ENCODE measurements around the gene CLCN4.

Gene CLCN4

DNA sequence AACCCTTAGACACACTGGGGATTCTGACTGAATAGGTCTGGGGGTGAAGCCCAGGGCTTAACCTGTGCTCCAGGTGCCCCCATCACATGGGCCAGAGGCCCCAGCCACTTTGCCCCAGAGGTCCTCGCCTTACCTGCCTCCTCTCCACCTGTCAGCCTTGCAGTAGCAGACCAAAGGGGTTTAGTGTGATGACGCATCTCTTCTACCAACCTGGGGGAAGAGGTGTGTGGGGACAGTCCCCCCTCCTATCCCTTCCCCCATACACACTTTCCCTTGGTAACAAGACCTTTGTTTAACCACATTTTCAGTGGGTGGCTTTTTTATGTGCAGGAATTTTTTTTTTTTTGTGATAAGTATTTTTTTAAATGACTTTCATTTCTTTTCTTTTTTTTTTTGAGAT, 6.3 kb downstream of the CLCN4 start:
- no peak overlapping the region for H3K4me3 ChIP-seq (ENCODE audit: low read depth, low read length)
- no peak for DNase-seq (ENCODE audit: low read depth)
- TF ChIP-seq, protein P1, sequence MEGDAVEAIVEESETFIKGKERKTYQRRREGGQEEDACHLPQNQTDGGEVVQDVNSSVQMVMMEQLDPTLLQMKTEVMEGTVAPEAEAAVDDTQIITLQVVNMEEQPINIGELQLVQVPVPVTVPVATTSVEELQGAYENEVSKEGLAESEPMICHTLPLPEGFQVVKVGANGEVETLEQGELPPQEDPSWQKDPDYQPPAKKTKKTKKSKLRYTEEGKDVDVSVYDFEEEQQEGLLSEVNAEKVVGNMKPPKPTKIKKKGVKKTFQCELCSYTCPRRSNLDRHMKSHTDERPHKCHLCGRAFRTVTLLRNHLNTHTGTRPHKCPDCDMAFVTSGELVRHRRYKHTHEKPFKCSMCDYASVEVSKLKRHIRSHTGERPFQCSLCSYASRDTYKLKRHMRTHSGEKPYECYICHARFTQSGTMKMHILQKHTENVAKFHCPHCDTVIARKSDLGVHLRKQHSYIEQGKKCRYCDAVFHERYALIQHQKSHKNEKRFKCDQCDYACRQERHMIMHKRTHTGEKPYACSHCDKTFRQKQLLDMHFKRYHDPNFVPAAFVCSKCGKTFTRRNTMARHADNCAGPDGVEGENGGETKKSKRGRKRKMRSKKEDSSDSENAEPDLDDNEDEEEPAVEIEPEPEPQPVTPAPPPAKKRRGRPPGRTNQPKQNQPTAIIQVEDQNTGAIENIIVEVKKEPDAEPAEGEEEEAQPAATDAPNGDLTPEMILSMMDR (conservative IDR thresholded peaks at IDR 0.05; ENCODE audit: low read depth, low read length) = no peak

DNA sequence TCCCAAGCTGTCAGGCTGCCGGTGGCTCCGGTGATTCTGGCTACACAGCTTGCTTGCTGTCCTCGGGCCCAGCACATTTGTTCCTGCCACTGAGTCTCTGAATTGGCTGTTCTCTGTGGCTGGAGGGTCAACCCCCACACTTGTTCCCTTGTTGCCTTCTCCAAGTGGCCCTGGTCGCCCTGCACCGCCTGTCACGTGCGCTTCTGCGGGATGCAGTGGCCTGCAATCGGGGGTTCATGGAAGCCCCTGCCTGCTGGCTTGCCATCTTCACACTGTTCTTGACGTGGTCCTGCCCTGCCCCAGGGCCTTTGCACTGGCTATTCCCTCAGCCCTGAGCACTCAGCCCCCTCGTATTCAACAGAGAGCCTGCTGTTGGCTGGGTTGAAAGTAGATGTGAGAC, 8.1 kb downstream of the CLCN4 start:
- H3K4me3 ChIP-seq (ENCODE audit: low read depth, low read length) = no peak overlapping the region
- TF ChIP-seq, protein P1 (conservative IDR thresholded peaks at IDR 0.05; ENCODE audit: low read depth, low read length) = no peak
- no peak for DNase-seq (ENCODE audit: low read depth)

DNA sequence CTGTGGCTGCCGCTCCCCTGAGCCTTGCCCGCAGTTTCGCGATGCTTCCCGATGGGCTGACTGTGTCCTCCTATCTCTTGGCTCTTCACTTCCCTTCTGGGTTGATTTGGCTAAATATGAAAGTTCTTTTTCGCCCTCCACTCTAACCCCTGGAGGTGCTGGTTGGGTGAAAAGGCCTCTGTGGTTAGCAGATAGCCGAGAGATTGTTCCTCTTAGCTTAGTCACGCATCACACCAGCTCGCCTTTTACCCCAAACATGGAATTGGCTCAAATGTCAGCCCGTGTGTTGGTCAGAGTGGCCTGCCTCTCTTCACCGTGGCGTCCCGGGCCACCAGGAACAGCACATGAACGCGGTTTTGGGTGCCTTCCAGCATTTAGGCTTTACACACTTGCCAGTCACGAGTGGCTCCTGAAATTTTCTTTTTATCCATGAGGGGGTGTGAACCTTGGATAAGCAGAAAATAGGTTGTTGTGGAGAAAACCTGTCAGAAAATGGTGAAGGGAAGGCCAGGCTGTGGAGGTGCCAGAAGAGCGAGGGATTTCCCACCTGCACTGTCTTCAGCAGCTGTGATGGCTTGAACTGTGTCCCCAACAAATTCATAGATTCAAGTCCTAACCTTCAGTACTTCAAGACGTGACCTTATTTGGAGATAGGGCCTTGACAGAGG, 8.9 kb downstream of the CLCN4 start:
- TF ChIP-seq, protein P1 (conservative IDR thresholded peaks at IDR 0.05; ENCODE audit: low read depth, low read length) = no peak
- H3K4me3 ChIP-seq (ENCODE audit: low read depth, low read length) = no peak overlapping the region
- DNase-seq (ENCODE audit: low read depth) = no peak

DNA sequence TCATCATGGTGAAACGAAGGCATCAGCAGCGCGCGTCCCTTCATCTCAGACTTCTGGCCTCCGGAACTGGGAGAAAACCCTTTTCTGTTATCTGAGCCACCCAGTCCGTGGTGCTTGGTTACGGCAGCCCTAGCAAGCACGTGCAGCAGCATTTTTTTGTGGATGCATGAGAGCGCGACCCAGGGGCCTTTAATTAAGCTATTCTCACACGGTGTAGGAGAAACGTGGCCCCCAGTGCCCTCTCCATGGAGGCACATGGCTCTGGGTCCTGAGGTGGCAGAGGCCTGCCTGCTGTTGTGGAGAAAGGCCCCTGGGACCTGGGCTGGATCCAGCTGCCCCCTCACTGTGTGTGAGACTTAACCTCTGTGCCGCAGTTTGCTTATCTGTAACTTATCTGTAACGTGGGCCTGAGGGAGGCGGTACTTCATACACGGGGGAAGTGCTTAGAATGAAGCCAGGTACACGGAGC, 9.5 kb downstream of the CLCN4 start:
- H3K4me3 ChIP-seq (ENCODE audit: low read depth, low read length) = no peak overlapping the region
- TF ChIP-seq, protein P1 (conservative IDR thresholded peaks at IDR 0.05; ENCODE audit: low read depth, low read length) = no peak
- DNase-seq (ENCODE audit: low read depth) = no peak

DNA sequence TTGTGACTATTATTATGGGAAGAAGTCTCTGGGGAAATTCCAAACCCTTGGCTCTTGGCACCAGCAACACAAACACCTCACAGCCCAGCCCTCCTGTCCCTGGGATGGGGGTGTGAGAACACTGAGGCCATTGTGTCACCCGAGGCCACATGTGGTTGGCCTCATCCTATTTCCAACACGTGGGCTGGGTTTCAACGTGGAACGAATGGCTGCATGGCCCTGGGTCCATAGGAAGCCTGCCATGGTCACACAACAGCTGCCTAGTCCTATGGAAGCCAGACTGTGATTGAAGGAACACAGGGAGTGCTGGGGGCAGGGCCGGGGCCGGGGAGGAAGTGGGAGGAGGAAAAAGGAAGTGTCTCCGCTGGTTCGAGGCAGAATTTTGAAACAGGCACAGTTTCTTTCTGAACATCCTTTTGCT, 10.0 kb downstream of the CLCN4 start:
- no peak for DNase-seq (ENCODE audit: low read depth)
- TF ChIP-seq, protein P1 (conservative IDR thresholded peaks at IDR 0.05; ENCODE audit: low read depth, low read length) = no peak
- H3K4me3 ChIP-seq (ENCODE audit: low read depth, low read length) = no peak overlapping the region

DNA sequence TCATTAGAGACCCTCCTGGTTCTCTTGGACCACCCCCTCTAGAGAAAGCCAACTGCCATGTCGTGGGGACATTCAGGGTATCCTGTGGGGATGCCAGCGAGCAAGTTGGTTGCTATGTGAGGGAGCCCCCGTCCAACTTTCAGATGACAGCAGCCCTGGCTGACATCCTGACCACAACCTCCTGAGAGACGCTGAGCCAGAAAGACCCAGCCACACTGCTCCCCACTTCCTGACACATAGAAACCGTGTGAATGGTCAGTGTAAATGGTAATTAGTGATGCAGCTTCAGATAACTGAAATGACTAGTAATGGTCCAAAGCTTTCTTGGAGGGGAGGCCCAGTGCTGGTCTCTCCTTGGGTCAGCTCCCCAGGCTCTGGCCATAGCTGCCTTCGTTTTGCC, 10.8 kb downstream of the CLCN4 start:
- no peak overlapping the region for H3K4me3 ChIP-seq (ENCODE audit: low read depth, low read length)
- DNase-seq (ENCODE audit: low read depth) = no peak
- TF ChIP-seq, protein P1 (conservative IDR thresholded peaks at IDR 0.05; ENCODE audit: low read depth, low read length) = no peak

DNA sequence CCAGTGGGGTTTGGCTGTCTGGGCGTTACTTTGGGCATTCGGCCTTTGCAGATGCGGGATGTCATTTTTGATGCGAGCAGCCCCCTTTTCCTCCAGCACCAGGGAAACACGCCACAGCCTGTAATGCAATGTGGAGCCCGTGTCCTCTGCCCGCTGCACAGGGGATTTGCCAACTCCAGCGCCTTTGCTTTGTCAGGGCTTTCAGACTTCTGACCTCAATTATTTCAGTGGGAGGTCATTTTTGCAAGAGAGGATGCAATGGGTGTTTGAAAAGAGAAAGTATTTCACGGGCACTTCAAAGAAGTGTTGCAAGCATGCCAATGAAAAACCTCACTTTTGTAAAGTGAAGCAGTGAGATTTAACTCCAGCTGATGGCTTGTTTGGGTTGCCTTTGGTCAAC, 11.5 kb downstream of the CLCN4 start:
- no peak for DNase-seq (ENCODE audit: low read depth)
- TF ChIP-seq, protein P1 (conservative IDR thresholded peaks at IDR 0.05; ENCODE audit: low read depth, low read length) = no peak
- H3K4me3 ChIP-seq (ENCODE audit: low read depth, low read length) = no peak overlapping the region
